ENCODE measurements around the gene TBC1D13. TPM values are rescaled to one million over a fixed set of nuclear protein-coding genes. Genes with fewer than 3 reads are reported as not detected.

TBC1D13 gene
- 7.2 and 9.1 TPM in 2 replicates for total RNA-seq (2012; rRNA removed)
- 25.0 and 26.4 TPM in 2 replicates for polyA plus RNA-seq (2012; rRNA removed)
- polyA plus RNA-seq (2012; cell fraction: cytosol; rRNA removed): 23.3 and 26.4 TPM in 2 replicates
- polyA plus RNA-seq (2012; cell fraction: nucleus; rRNA removed; ENCODE audit: low replicate concordance): 40.1 and 43.3 TPM in 2 replicates
- percentile 56 among the genes with signal in this experiment for Bru-seq, nascent RNA
- percentile 75 among the genes with signal in this experiment for BruChase-seq, experiment 1, labeled RNA remaining after a 6-hour chase
- BruChase-seq, experiment 2, labeled RNA remaining after a 2-hour chase: percentile 67 among the genes with signal in this experiment
- long read RNA-seq, transcript TBC1D13-202 (12 exons, 3,906 nt): major isoform, 13 of 32 reads
- long read RNA-seq, partial matches to known transcripts: 12 of 32 reads
- long read RNA-seq, other reads (novel, unspliced or antisense): 7 of 32 reads

- WGBS, 2 experiments (ENCODE audit: extremely low coverage in 2 of 2, insufficient read length in 1 of 2): 0% methylated on average over 37 of the region's 64 CpGs; no CpG with 5 or more reads in 1 of the 2 experiments
- Histone ChIP-seq H4K20me1 (ENCODE audit: insufficient read depth, low read length) (0 out of 2 replicates have a peak, but pooled peaks cover 5% of the 10 kb centered on the region), H3K79me1 (ENCODE audit: low read depth in 1 of 2, low read length in 2 of 2) (peaks cover 13 to 37% of the 10 kb centered on the region in 2 experiments), H2AFZ (replicated peaks; ENCODE audit: low read length, poor library complexity) (peak within 1 kb of the TSS; percentile 100), H3K9me3 (ENCODE audit: control insufficient read depth, insufficient read depth, low read length) (no peaks in the 10 kb centered on the region), H3K9ac (ENCODE audit: low read depth, low read length) (peak within 1 kb of the TSS; percentile 92), H3K27me3 (ENCODE audit: control insufficient read depth, insufficient read depth, low read length) (no peaks in the 10 kb centered on the region), H2AK9ac (replicated peaks; ENCODE audit: low read depth, low read length, poor library complexity) (peak within 1 kb of the TSS; percentile 99), H3K9me1 (ENCODE audit: insufficient read depth, low read length) (no peaks in the 10 kb centered on the region; the same call in 1 of the 2 replicates), H2AK5ac (ENCODE audit: low read depth, low read length) (peak within 1 kb of the TSS; percentile 85), H3K27ac (ENCODE audit: insufficient read depth, low read length) (peak within 1 kb of the TSS; percentile 84), H2BK15ac (ENCODE audit: low read depth, low read length) (peak within 1 kb of the TSS; percentile 26; the same call in 1 of the 3 replicates), H2BK5ac (ENCODE audit: low read depth, low read length, poor library complexity, severe bottlenecking) (peak within 1 kb of the TSS; percentile 79), H3K14ac (replicated peaks; ENCODE audit: low read depth, low read length) (peak within 1 kb of the TSS; percentile 96), H3K4me3 (ENCODE audit: insufficient read depth, low read depth, low read length) (peak within 1 kb of the TSS; percentile 81), H4K5ac (ENCODE audit: low read depth, low read length) (peak within 1 kb of the TSS; percentile 72), H2BK120ac (ENCODE audit: low read depth, low read length) (peak within 1 kb of the TSS; percentile 68), H4K91ac (ENCODE audit: insufficient read depth, low read depth, low read length) (peak within 1 kb of the TSS; percentile 66), H2BK20ac (ENCODE audit: low read depth, low read length) (no peak within 1 kb of the TSS), H3K4me2 (ENCODE audit: low read depth, low read length) (peak within 1 kb of the TSS; percentile 98), H3K36me3 (ENCODE audit: control insufficient read depth, insufficient read depth, low read length) (peaks cover 18% of the 10 kb centered on the region), H3K23ac (ENCODE audit: low read depth, low read length) (peak within 1 kb of the TSS; percentile 81), H3K4ac (ENCODE audit: low read depth, low read length) (peak within 1 kb of the TSS; percentile 85), H3K18ac (ENCODE audit: low read depth, low read length) (peak within 1 kb of the TSS; percentile 5; the same call in 1 of the 2 replicates), H3K56ac (ENCODE audit: extremely low read depth, insufficient read depth, low read length) (peak within 1 kb of the TSS; percentile 43), H3K4me1 (ENCODE audit: control insufficient read depth, insufficient read depth, low read length) (peaks cover 6% of the 10 kb centered on the region), H4K8ac (ENCODE audit: low read depth in 2 of 2, low read length in 2 of 2) (peak within 1 kb of the TSS; percentile 92 to 100)
- CTCF ChIA-PET: no interaction called here
- POLR2A ChIA-PET (ENCODE audit: unreplicated experiment): no interaction called here
- in situ Hi-C loops (cut with MboI; ENCODE audit: low sequenced_read_pairs): no loop called here
- DNase-seq (peak; percentile 70), ATAC-seq (ENCODE audit: low read depth) (peak; percentile 95)
- dilution Hi-C loops (cut with HindIII; ENCODE audit: low sequenced_read_pairs, unreplicated experiment): no loop called here
- intact Hi-C loops (cut with micrococcal nuclease): loop anchor here (2.0 kb wide), 1 partner anchor 16 kb away; the partner anchor contains the start of gene ZER1
- BruUV-seq (replicated peaks): no TSS peak
- no peak for TF ChIP-seq CHD1 (IDR thresholded peaks at IDR 0.05; ENCODE audit: low read depth, low read length)
- peak; percentile 22; the same call in 1 of the 2 replicates for TF ChIP-seq RAD21 (IDR thresholded peaks at IDR 0.05; ENCODE audit: low read length)
- TF ChIP-seq FOS (IDR thresholded peaks at IDR 0.05; ENCODE audit: low read depth, low read length): no peak
- no peak for TF ChIP-seq ELK1 (IDR thresholded peaks at IDR 0.05; ENCODE audit: borderline replicate concordance, low read depth, low read length)
- peak; percentile 15; the same call in 1 of the 2 replicates for TF ChIP-seq SMC3 (IDR thresholded peaks at IDR 0.05; ENCODE audit: low read depth, low read length)
- TF ChIP-seq MAZ (IDR thresholded peaks at IDR 0.05; ENCODE audit: borderline replicate concordance, low read depth, low read length): peak; percentile 94
- TF ChIP-seq MXI1 (IDR thresholded peaks at IDR 0.05; ENCODE audit: borderline replicate concordance, low read depth, low read length): peak; percentile 40; the same call in 1 of the 2 replicates
- peak; percentile 94 for TF ChIP-seq BHLHE40 (IDR thresholded peaks at IDR 0.05; ENCODE audit: low read depth, low read length)
- TF ChIP-seq CEBPB (IDR thresholded peaks at IDR 0.05; ENCODE audit: low read depth, low read length): peak; percentile 92
- no peak for TF ChIP-seq RCOR1 (IDR thresholded peaks at IDR 0.05; ENCODE audit: insufficient replicate concordance, low read length)
- peak; percentile 94 for TF ChIP-seq USF2 (IDR thresholded peaks at IDR 0.05; ENCODE audit: low read depth, low read length)
- no peak for TF ChIP-seq NFE2L2 (IDR thresholded peaks at IDR 0.05; ENCODE audit: low read depth, low read length)
- TF ChIP-seq POLR2A (IDR thresholded peaks at IDR 0.05; ENCODE audit: low read depth, low read length): no peak
- TF ChIP-seq RFX5 (IDR thresholded peaks at IDR 0.05; ENCODE audit: low read depth, low read length): no peak
These were observed at the start of gene TBC1D13 for GRCh38 chr9:128786681-128787601. TSS of gene TBC1D13 (plus strand) at chr9:128787253. CDS start at chr9:128787354, 101 bp downstream.

Measured in IMR-90 (cell line).